HUES48 (cell line): ENCODE measurements around the gene ARL15.
A peak's percentile ranks its signal among the peaks of the same experiment; 100 is the strongest.
"Not testable (repeated sequence)": the region's sequence is repeated elsewhere in the genome, so short reads cannot be mapped to it uniquely, and the experiment has no call there.

Source experiments
- H3K27ac ChIP-seq: one replicate; pipeline ENCODE4 v1.7.0; 2013; ENCODE audit warnings: low read depth, low read length, inconsistent platforms
- H3K27me3 ChIP-seq: 2 replicates; pipeline ENCODE4 v1.6.1; 2013; ENCODE audit warnings: mild to moderate bottlenecking, low read length; ENCODE audit not compliant: control insufficient read depth, insufficient read depth
- H3K36me3 ChIP-seq: 2 replicates; pipeline ENCODE4 v1.6.1; 2013; ENCODE audit warnings: low read length; ENCODE audit not compliant: control insufficient read depth, insufficient read depth
- H3K4me1 ChIP-seq: 2 replicates; pipeline ENCODE4 v1.6.1; 2013; ENCODE audit warnings: mild to moderate bottlenecking, low read length; ENCODE audit not compliant: control insufficient read depth, insufficient read depth
- H3K4me3 ChIP-seq: 2 replicates; pipeline ENCODE4 v1.5.1; 2013; ENCODE audit warnings: mild to moderate bottlenecking, low read depth, low read length
- H3K9ac ChIP-seq: 2 replicates; pipeline ENCODE4 v1.6.1; 2013; ENCODE audit warnings: mild to moderate bottlenecking, low read depth, low read length, moderate library complexity
- H3K9me3 ChIP-seq: 2 replicates; pipeline ENCODE4 v1.6.1; 2013; ENCODE audit warnings: low read length; ENCODE audit not compliant: control insufficient read depth, insufficient read depth

ARL15 gene

GRCh38 chr5:54073131-54073530 is 237.2 kb downstream of the ARL15 start:
- H3K27me3 ChIP-seq, result no peaks in the 10 kb centered on the region
- H3K9me3 ChIP-seq, result no peaks in the 10 kb centered on the region
- H3K9ac ChIP-seq, result no peak overlapping the region
- H3K4me3 ChIP-seq, result no peak overlapping the region
- H3K4me1 ChIP-seq, result peaks cover 2% of the 10 kb centered on the region; the same call in 1 of the 2 replicates
- no peaks in the 10 kb centered on the region for H3K36me3 ChIP-seq
- H3K27ac ChIP-seq, result no peak overlapping the region

- H3K36me3 ChIP-seq, result no peaks in the 10 kb centered on the region
- no peaks in the 10 kb centered on the region for H3K9me3 ChIP-seq
- no peak overlapping the region for H3K27ac ChIP-seq
- H3K27me3 ChIP-seq, result no peaks in the 10 kb centered on the region
- H3K4me3 ChIP-seq, result no peak overlapping the region
- peaks cover 29% of the 10 kb centered on the region for H3K4me1 ChIP-seq
- no peak overlapping the region for H3K9ac ChIP-seq
Observed at GRCh38 chr5:54066433-54066832, 243.9 kb downstream of the ARL15 start.

- no peaks in the 10 kb centered on the region for H3K36me3 ChIP-seq
- no peaks in the 10 kb centered on the region for H3K9me3 ChIP-seq
- H3K4me1 ChIP-seq, result peaks cover 29% of the 10 kb centered on the region
- H3K4me3 ChIP-seq, result no peak overlapping the region
- no peak overlapping the region for H3K27ac ChIP-seq
- no peak overlapping the region for H3K9ac ChIP-seq
- no peaks in the 10 kb centered on the region for H3K27me3 ChIP-seq
Observed at GRCh38 chr5:54063817-54064216, 246.6 kb downstream of the ARL15 start.

GRCh38 chr5:54062958-54063357 is 247.4 kb downstream of the ARL15 start:
- Histone ChIP-seq H3K4me1 (peaks cover 25% of the 10 kb centered on the region), H3K9ac (no peak overlapping the region), H3K4me3 (no peak overlapping the region), H3K27ac (peak overlapping the region; percentile 53), H3K27me3 (no peaks in the 10 kb centered on the region), H3K36me3 (no peaks in the 10 kb centered on the region), H3K9me3 (no peaks in the 10 kb centered on the region)

GRCh38 chr5:54060919-54061318 is 249.5 kb downstream of the ARL15 start:
- H3K9me3 ChIP-seq, H3K4me3 ChIP-seq, H3K27me3 ChIP-seq, H3K9ac ChIP-seq, H3K27ac ChIP-seq, H3K36me3 ChIP-seq: not testable (repeated sequence)
- H3K4me1 ChIP-seq, result peaks cover 24% of the 10 kb centered on the region

GRCh38 chr5:54049963-54050362 is 260.4 kb downstream of the ARL15 start:
- Histone ChIP-seq H3K9ac (no peak overlapping the region), H3K4me3 (no peak overlapping the region), H3K36me3 (no peaks in the 10 kb centered on the region), H3K9me3 (no peaks in the 10 kb centered on the region), H3K4me1 (peaks cover 9% of the 10 kb centered on the region), H3K27ac (no peak overlapping the region), H3K27me3 (no peaks in the 10 kb centered on the region)

- Histone ChIP-seq H3K4me1 (peaks cover 11% of the 10 kb centered on the region), H3K9ac (no peak overlapping the region), H3K9me3 (no peaks in the 10 kb centered on the region), H3K27me3 (no peaks in the 10 kb centered on the region), H3K4me3 (no peak overlapping the region), H3K27ac (no peak overlapping the region), H3K36me3 (no peaks in the 10 kb centered on the region)
Observed at GRCh38 chr5:54049144-54049543, 261.2 kb downstream of the ARL15 start.

GRCh38 chr5:54045077-54045792 is 265.1 kb downstream of the ARL15 start:
- H3K4me3 ChIP-seq, result no peak overlapping the region
- peak overlapping the region; percentile 36 for H3K27ac ChIP-seq
- peaks cover 18% of the 10 kb centered on the region for H3K4me1 ChIP-seq
- H3K9me3 ChIP-seq, result no peaks in the 10 kb centered on the region
- H3K9ac ChIP-seq, result no peak overlapping the region
- H3K36me3 ChIP-seq, result no peaks in the 10 kb centered on the region
- no peaks in the 10 kb centered on the region for H3K27me3 ChIP-seq

- H3K9ac ChIP-seq, H3K36me3 ChIP-seq, H3K27me3 ChIP-seq, H3K27ac ChIP-seq, H3K4me3 ChIP-seq, H3K9me3 ChIP-seq: not testable (repeated sequence)
- peaks cover 18% of the 10 kb centered on the region for H3K4me1 ChIP-seq
Observed at GRCh38 chr5:54044276-54044675, 266.1 kb downstream of the ARL15 start.

GRCh38 chr5:54040804-54041203 is 269.6 kb downstream of the ARL15 start:
- H3K27ac ChIP-seq, result no peak overlapping the region
- H3K4me1 ChIP-seq, result peaks cover 18% of the 10 kb centered on the region
- no peak overlapping the region for H3K9ac ChIP-seq
- no peak overlapping the region for H3K4me3 ChIP-seq
- no peaks in the 10 kb centered on the region for H3K9me3 ChIP-seq
- H3K36me3 ChIP-seq, result no peaks in the 10 kb centered on the region
- H3K27me3 ChIP-seq, result no peaks in the 10 kb centered on the region

- H3K4me3 ChIP-seq, result no peak overlapping the region
- no peak overlapping the region for H3K27ac ChIP-seq
- peaks cover 10% of the 10 kb centered on the region for H3K4me1 ChIP-seq
- no peak overlapping the region for H3K9ac ChIP-seq
- H3K36me3 ChIP-seq, result no peaks in the 10 kb centered on the region
- no peaks in the 10 kb centered on the region for H3K9me3 ChIP-seq
- H3K27me3 ChIP-seq, result no peaks in the 10 kb centered on the region
Observed at GRCh38 chr5:54040018-54040417, 270.4 kb downstream of the ARL15 start.
